H4 (cell line): ENCODE data around the gene ARRB1. TPM values are rescaled to one million over a fixed set of nuclear protein-coding genes. Genes with fewer than 3 reads are reported as not detected.
"Not testable (repeated sequence)": the region's sequence is repeated elsewhere in the genome, so short reads cannot be mapped to it uniquely, and the experiment has no call there.

Experiments used
- DNase-seq: peaks from one replicate; pipeline ENCODE4 v3.0.0-alpha.2; 2015; ENCODE audit warnings: low spot score
- total RNA-seq: library from RNA; depleted of rRNA; stranded (reverse); fragments of >200 nt; shearing (Covaris generic); gene quantifications from 2 replicates; pipeline ENCODE4 v1.2.3, GENCODE V29; 2014

The ARRB1 gene
- total RNA-seq, 1 experiment from 2014 or later = 9.3 TPM

DNA sequence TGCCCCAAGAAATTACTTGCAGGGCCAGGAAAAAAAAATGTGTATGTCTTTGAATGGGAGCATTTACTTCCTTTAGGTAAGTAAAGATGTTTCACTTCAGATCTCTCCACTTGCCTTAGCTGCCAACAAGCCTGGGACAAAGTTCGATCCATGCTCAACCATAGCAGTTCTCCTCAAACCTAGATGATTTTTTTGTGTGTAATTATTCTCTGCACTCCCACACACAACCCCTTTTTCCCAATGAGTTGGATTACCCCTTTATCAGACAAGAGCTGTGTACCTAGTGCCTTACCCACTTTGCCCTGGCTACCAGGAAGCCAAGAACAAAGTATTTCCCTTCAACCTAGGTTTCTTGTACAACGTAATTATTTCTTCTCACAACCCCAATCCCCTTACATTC is 75.3 kb downstream of the ARRB1 start:
- DNase-seq = no peak

DNA sequence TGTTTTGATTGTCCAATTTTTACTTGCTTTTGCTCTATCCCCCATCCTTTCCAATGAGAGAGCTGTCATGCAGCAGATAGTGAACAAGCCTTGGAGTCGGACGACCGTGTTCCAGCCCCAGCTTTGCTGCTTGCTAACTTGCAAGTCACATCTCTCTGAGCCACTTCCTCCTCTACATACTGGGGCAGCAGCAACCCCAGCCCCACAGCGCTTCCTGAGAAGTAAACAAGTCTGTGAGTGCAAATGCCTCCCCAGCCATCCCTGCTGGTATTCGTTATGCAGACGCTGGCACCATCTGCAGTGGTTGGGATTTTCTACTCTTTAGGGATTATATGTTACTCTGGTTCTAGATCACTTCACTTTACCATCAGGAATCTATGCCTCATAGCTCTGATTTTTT is 75.9 kb downstream of the ARRB1 start:
- no peak for DNase-seq

DNA sequence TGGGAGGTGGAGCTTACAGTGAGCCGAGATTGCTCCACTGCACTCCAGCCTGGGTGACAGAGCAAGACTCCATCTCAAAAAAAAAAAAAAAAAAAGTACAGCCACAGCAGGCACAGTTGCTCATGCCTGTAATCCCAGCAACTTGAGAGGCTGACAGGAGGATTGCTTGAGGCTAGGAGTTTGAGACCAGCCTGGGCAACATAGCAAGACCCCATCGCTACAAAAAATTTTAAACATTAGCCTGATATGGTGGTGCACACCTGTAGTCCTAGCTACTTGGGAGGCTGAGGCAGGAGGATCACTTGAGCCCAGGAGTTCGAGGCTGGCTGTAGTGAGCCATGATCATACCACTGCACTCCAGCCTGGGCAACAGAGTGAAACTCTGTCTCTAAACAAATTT is 76.7 kb downstream of the ARRB1 start:
- DNase-seq = not testable (repeated sequence)

DNA sequence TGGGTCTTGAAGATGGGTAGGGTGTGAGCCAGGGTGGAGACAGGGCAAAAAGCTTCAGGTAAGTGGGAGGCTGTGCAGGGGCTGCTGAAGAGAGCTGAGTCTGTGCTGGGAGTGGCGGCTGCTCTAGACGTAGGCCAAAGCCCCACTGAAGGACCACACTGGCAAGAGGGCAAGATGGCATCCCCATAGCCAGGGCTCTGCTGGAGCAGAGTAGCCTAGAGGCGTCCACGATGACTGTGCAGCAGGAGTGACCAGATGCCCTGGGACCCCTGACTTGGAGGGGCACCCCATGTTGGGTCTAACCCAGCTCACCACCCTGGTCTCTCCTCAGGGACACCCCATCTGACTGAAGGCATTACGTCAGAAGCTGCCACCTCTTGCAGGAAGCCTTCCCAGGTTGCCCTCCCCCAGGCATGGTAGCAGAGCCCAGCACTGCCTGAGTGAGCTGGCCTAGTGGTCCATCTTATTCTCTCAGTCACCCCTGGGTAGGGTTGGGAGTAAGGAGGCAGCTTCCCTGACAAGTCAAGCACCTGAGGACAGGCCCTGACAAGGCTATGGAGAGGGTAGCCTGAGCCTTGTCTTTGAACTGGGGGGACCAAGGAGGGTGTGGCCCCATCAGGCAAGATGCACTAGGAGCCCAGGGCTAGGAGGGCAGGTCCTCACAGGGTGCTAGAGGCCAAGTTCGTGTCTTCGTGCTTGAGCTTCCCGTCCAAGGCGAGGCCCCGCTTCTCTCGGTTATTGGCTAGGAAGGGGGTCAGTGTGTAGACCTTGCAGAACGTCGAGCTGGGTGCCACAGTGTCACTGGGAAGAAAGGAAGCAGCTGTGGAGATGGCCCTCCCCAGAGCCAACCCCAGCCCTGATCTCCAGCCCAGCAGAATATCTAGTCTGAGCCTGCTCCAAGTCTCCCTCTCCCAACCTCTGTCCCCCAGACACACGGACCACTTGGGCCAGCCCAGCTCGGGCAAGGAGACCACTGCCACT is 77.8 kb downstream of the ARRB1 start:
- no peak for DNase-seq

DNA sequence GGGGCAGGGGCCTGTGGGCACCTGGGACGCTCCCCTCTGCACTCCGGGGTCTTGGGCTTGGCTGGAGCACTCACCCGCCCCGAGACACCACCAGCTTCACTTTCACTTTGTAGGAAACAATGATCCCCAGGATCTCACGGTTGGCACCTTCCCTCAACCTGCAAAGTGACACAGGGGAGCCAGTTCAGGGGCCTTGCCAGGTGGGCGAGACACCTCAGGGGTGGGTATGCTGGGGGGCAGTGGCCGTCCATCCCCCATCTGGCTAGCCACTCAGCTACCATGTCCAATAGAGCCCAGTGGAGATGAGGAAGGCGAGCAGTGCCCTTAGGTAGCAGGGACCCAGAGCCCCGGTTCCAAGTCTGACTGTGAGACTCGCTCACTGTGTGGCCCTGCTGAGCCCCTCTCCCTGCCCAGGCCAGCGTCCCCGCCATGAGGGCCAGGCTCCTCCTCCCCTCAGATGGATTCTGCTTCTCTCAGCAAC is 78.6 kb downstream of the ARRB1 start:
- DNase-seq = no peak

DNA sequence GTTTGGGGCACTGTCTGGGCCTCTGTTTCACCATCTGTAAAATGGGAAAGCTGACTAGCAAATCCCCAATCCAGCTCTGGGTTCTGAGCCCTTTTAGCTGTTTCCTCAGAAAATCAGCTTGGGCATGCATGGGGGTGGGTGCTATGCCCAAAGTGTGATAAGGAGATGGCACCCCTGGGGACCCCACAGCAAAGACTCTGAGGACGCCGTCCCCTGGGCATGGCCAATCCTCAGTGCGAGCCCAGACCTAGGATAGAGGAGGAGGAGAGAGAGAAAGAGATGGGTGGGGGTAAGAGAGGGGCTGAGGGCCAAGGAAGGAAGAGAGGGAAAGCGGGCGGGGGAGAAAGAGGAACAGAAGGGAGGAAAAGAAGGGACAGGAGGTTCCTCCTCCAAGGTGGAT is 79.1 kb downstream of the ARRB1 start:
- no peak for DNase-seq

- no peak for DNase-seq
Observed at GRCh38 chr11:75271730-75272129, 79.7 kb downstream of the ARRB1 start.

- no peak for DNase-seq
Observed at GRCh38 chr11:75270896-75271418, 80.5 kb downstream of the ARRB1 start.

DNA sequence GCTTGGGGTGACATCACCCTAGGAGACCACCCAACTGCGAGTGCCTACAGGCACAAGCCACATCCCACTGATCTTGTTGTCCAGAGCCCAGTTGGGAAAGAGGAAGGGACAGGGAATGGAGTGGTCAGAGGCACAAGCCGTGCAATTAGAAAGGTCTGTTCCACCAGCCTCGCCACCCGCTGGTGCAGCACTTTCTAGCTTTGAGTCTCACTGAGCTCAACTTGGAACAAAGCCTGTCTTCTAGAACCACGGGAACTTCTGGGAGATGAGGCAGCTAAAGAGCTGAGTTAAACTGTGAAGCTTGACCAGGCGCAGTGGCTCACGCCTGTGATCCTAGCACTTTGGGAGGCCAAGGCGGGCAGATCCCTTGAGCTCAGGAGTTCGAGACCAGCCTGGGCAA is 81.6 kb downstream of the ARRB1 start:
- no peak for DNase-seq

DNA sequence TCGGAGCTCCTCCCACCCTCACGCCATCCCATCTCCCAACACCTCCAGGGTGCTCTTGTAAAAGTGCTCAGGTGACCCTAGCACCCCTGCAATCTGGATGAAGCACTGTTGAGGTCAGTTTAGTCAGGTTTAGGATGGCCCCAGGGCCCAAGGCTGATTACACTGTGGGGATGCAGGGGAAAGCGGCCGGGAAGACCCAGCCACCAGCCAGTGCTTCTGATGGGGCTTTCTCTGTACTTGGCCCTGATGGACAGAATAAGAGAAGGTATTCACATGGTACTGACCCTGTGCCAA is 82.1 kb downstream of the ARRB1 start:
- no peak for DNase-seq

GRCh38 chr11:75268626-75269366 is 82.7 kb downstream of the ARRB1 start:
- no peak for DNase-seq

GRCh38 chr11:75267171-75267970 is 84.1 kb downstream of the ARRB1 start:
- DNase-seq = no peak

- no peak for DNase-seq
Observed at GRCh38 chr11:75265851-75266531, 85.5 kb downstream of the ARRB1 start.

- DNase-seq = no peak
Observed at GRCh38 chr11:75264971-75265370, 86.5 kb downstream of the ARRB1 start.

- no peak for DNase-seq
Observed at GRCh38 chr11:75264356-75264755, 87.1 kb downstream of the ARRB1 start.

DNA sequence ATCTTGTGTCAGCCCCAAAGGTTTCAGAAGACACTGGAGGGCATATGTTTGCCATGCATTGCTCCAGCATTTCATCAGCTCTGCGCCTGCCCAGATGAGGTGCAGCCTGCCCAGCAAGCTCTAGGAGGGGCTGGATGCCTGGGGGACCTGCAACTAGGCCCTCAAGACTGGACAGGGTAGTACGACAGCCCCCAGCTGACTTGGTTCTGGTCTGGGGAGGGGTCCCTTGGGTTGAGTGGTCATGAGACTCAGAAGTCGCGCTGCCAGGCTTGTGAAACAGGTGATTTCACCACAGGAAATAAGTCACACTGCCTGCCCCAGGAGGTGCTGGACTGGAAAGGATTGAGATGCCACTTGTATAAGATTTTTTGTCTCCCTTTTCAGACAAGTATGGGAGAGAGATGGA is 87.5 kb downstream of the ARRB1 start:
- DNase-seq = no peak

DNA sequence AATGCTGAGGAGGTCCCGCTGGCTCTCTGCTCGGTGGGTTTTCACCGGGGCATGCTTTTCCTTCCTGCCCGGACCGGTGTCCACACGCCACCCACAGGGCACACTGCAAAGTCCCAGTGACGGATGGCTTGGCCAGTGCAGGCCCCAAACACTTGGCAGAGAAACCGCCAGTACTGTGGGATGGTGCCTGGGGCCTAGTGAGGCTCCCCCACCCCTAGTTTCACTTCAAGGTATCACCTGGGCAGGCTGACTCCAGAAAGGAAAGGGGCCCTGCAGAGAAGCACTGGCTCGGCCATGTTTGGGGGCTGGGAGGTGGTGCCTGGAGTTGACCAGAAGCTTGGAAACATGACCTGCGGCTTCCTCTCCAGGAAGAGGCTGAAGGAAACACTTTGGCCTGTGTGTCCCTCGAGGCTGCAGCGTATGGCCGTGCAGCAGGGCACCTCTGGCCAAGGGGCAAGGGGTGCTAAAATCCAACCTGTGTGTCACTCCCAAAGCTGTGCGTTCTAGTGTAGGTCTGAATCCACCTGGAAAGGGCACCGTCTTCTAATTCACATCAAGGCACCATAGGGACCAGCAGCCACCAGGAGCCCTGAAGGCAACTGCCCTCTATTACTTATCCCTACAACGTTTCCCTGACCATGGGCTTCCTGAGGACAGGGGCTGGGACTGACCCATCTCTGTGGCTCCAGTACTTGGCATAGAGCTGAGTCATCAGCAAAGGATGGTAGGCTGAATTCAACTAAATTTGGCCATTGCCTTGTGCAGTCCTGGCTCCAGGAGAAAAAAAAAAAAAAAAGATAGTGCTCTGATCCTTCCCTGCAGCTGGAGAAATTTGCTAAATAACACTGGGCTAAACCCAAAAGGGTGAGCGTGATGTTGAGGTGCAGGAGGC is 88.3 kb downstream of the ARRB1 start:
- DNase-seq = no peak

DNA sequence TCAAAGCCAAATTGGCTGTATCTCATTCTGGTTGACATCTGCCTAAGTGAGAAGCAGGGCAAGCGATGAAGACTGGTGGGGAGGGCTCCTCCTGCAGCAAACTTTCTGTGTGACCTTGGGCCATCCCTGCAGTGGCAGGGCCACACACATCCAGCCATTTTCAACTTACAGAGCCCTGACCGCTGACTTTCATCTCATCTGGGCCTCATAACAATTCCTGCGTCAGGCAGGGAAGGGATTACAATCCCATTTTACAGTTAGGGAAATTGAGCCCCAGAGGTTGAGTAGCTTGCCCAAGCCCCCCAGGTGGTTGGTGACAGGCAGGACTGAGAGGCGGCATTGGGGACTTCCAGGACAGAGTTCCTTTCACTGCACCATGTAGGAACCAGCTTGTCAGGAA is 89.0 kb downstream of the ARRB1 start:
- no peak for DNase-seq

DNA sequence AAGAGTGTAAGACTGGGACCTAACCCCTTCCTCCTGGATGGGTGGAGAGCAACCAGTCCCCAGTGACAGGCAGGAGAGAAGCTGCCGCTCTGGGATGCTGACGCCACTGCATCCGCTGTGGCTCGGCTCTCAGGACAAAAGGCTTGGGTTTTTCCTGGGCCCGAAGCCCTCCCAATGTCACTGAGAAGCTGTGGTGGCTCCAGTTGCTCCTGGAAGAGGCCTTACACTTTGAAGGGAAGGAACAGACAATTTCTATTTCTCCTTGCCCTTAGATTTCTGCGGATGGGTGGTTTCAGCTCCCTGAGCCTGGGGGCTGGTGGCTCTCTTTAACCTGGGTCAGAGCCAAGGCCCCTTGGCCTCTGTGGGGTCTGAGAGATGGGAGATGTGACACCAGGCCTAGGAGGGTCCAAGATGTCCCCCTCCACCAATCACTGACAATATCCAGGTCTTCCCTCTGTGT is 89.5 kb downstream of the ARRB1 start:
- no peak for DNase-seq
